Pancreas (tissue), 10 donors: Measurements from ENCODE around the gene NPTN. TPM values are rescaled to one million over a fixed set of nuclear protein-coding genes. Genes with fewer than 3 reads are reported as not detected.

Experiments used
- ATAC-seq, 4 donors: fragments of 200-7000 bp; cut with Tn5 transposase; one replicate each; pipeline versions ENCODE4 v1.8.0 to v1.9.1; 2020; ENCODE audit warnings: mild to moderate bottlenecking in 4 of 4, moderate library complexity in 4 of 4
- DNase-seq, 6 donors: peaks; one replicate each; pipeline ENCODE4 v3.0.0-alpha.2; 2020
- FAIRE-seq: peaks from 2 replicates; lab custom pipeline; 2012; peaks lifted over from hg19 to GRCh38; lab: Jason Lieb, UNC
- H3K27ac ChIP-seq, 4 donors: fragments of 200-600 bp; sonication (generic); 1 replicate in 3 of 4; 2 replicates in 1 of 4; pipeline versions ENCODE4 v1.5.0 to v1.8.0; 2020
- H3K27me3 ChIP-seq, 4 donors: fragments of 200-600 bp; one replicate each; pipeline ENCODE4 v1.8.0; 2021
- H3K36me3 ChIP-seq, 3 donors: fragments of 200-600 bp; sonication (generic) in 1 of 3; one replicate each; pipeline versions ENCODE4 v1.5.0 to v1.8.0; 2020 to 2021
- H3K4me1 ChIP-seq, 3 donors: fragments of 200-600 bp; one replicate each; pipeline ENCODE4 v1.8.0; 2021
- H3K4me3 ChIP-seq, 4 donors: fragments of 200-600 bp; sonication (generic) in 2 of 4; one replicate each; pipeline versions ENCODE4 v1.5.0 to v1.8.0; 2020 to 2021
- H3K9me3 ChIP-seq, 4 donors: fragments of 200-600 bp; one replicate each; pipeline ENCODE4 v1.8.0; 2021
- CTCF ChIP-seq, 4 donors: fragments of 200-600 bp; sonication (generic) in 3 of 4; IDR thresholded peaks; one replicate each; pipeline versions ENCODE4 v1.5.0 to v1.8.0; 2021; ENCODE audit warnings: antibody characterized with exemption in 4 of 4
- WGBS, 2 donors: extraction: QIAGEN DNeasy Blood & Tissue Kit; methylation state at CpG; one replicate each; pipeline ENCODE4 v1.1.7; 2013; 5-methylcytosine and 5-hydroxymethylcytosine counted together
- intact Hi-C, 3 donors: fragments of 100-400 bp; cut with DNase I; formaldehyde crosslinking; loops; one replicate each; pipeline versions ENCODE4 v1.11.1 to v1.14.2; 2022
- polyA plus RNA-seq, 2 donors: library from polyadenylated mRNA; stranded (reverse); fragments of 200-250 nt; gene quantifications; one replicate each; pipeline ENCODE4 v1.2.3, GENCODE V29; 2013
- total RNA-seq, 6 donors: library from RNA; stranded (reverse); fragmentation: NEBNext Ultra II Directional in 4 of 6; extraction: Animal tissue kit (Norgen Biotek cat#: 25700) in 4 of 6; gene quantifications; one replicate each; pipeline versions ENCODE4 v1.2.1 to v1.2.4, GENCODE V29; 2021 to 2023
- donor health status: healthy with polysubstance abuse.
- donor health status: DM: no; HTN: no; CAD: no; lungs with moderate emphysema.
- donor health status: DM: no; HTN: no; CAD: no.
- donor health status: control.
- donor health status: control.
- donor health status: Bipolar disorder and iron deficiency.
- donor health status: DM: yes; HTN: yes; CAD: no.
- donor health status: DM: no; HTN: no; CAD: no.
- donor health status: DM: no; HTN: no; CAD: no.
- donor health status: DM: yes; HTN: yes; CAD: no.

NPTN gene
- total and polyA plus RNA-seq, 8 donors, result 16.2 to 61.9 (median 36.8) TPM

- no peak for TF ChIP-seq CTCF (IDR thresholded peaks at IDR 0.05)
- Histone ChIP-seq H3K36me3 (no peaks in the 10 kb centered on the region), H3K27me3 (no peaks in the 10 kb centered on the region), H3K4me1 (peaks cover 23 to 38% (median 25%) of the 10 kb centered on the region in 3 donors), H3K4me3 (no peak overlapping the region), H3K9me3 (no peaks in the 10 kb centered on the region), H3K27ac (peak overlapping the region in 3 of 4 donors; percentile 0 to 37 (median 30))
- intact Hi-C loops, result no loop called here
- WGBS, 2 donors, result 45 to 49% methylated on average over 7 of the region's 7 CpGs
- FAIRE-seq (no peak), ATAC-seq (peak; percentile 76 to 83 (median 81)), DNase-seq (peak in 4 of 6 donors; percentile 31 to 57 (median 40))
Observed at GRCh38 chr15:73601451-73602445, 31.4 kb downstream of the NPTN start.

- no peak for ATAC-seq
- DNase-seq, result no peak
- TF ChIP-seq CTCF (IDR thresholded peaks at IDR 0.05), result no peak
- Histone ChIP-seq H3K4me3 (no peak overlapping the region), H3K9me3 (no peaks in the 10 kb centered on the region), H3K36me3 (no peaks in the 10 kb centered on the region), H3K4me1 (peaks cover 23 to 38% (median 25%) of the 10 kb centered on the region in 3 donors), H3K27ac (peak overlapping the region in 1 of 4 donors; percentile 0), H3K27me3 (no peaks in the 10 kb centered on the region)
- no peak for FAIRE-seq
- 89 to 93% methylated on average over 5 of the region's 5 CpGs for WGBS, 2 donors
- intact Hi-C loops, result no loop called here
Observed at GRCh38 chr15:73600413-73601335, 32.5 kb downstream of the NPTN start.

GRCh38 chr15:73599934-73600333, 33.3 kb downstream of the NPTN start:
- Histone ChIP-seq H3K4me3 (no peak overlapping the region), H3K36me3 (no peaks in the 10 kb centered on the region), H3K4me1 (peaks cover 23 to 38% (median 25%) of the 10 kb centered on the region in 3 donors), H3K27me3 (no peaks in the 10 kb centered on the region), H3K27ac (no peak overlapping the region), H3K9me3 (no peaks in the 10 kb centered on the region)
- no peak for FAIRE-seq
- ATAC-seq, result no peak
- DNase-seq, result no peak
- no peak for TF ChIP-seq CTCF (IDR thresholded peaks at IDR 0.05)
- 97% methylated on average over 1 of the region's 1 CpG for WGBS, 2 donors
- intact Hi-C loops, result no loop called here

- no peak for TF ChIP-seq CTCF (IDR thresholded peaks at IDR 0.05)
- H3K4me3 ChIP-seq, result no peak overlapping the region
- DNase-seq (no peak), ATAC-seq (no peak), FAIRE-seq (no peak)
- no peaks in the 10 kb centered on the region for H3K36me3 ChIP-seq
- no peak overlapping the region for H3K27ac ChIP-seq
- WGBS, 2 donors, result 44 to 54% methylated on average over 3 of the region's 3 CpGs
- intact Hi-C loops, result no loop called here
- peaks cover 25 to 43% (median 32%) of the 10 kb centered on the region in 3 donors for H3K4me1 ChIP-seq
- no peaks in the 10 kb centered on the region for H3K9me3 ChIP-seq
- H3K27me3 ChIP-seq, result no peaks in the 10 kb centered on the region
Observed at GRCh38 chr15:73598530-73599160, 34.5 kb downstream of the NPTN start.
